ENCODE results near the gene CCT7. TPM values are rescaled to one million over a fixed set of nuclear protein-coding genes. Genes with fewer than 3 reads are reported as not detected.

The CCT7 gene
- total and polyA plus RNA-seq, 2 experiments from 2014 or later, result 287 to 642 TPM

DNA sequence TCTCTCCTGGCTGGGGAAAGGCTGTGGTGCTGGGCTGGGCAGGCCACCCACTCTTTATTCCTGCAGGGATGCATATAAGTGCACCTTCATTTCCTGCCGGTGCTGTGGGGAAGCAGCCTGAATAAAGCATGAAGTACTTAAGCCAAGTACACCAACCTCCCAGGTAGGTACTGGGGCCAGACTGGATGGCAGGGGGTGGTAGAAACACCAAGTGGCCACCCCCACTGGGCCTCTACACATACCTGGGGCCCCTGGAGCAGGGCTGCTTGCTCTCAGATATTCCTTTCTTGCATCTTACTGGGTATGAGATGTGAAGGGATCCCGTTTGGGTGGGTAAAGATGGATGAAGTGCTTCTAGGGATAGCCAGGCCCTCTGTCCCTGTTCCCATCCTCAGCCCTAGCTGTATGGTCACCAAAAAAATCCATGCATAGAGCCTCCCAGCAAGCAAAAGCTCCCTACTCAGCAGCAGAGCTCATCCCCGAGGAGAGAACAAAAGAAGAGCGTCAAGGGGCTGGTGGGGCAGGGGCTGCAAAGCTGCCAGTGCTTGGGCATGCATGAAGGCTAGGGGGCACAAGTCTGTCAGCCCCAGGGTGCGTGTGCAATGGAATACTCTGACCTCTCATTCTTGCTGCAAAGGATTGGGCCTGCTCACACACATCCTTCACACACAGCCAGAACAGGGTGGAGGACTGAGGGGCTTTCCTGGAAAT lies 22.0 kb downstream of the CCT7 start:
- Histone ChIP-seq H3K27ac (ENCODE audit: low read depth) (no peak overlapping the region), H3F3A (replicated peaks; ENCODE audit: low read depth) (peaks cover 7% of the 10 kb centered on the region; the same call in 1 of the 2 replicates), H3K9me2 (ENCODE audit: insufficient read depth) (no peaks in the 10 kb centered on the region), H3K4me3 (no peak overlapping the region), H3K4me1 (ENCODE audit: insufficient read depth) (peaks cover 11% of the 10 kb centered on the region), H3K36me3 (ENCODE audit: insufficient read depth) (no peaks in the 10 kb centered on the region), H3K27me3 (ENCODE audit: insufficient read depth) (no peaks in the 10 kb centered on the region), H3K4me2 (no peak overlapping the region), H2AFZ (no peak overlapping the region), H3K79me2 (replicated peaks; ENCODE audit: insufficient read depth) (no peaks in the 10 kb centered on the region), H4K20me1 (replicated peaks; ENCODE audit: insufficient read depth) (peaks cover 24% of the 10 kb centered on the region)
- TF ChIP-seq STAT1 (IDR thresholded peaks at IDR 0.05; ENCODE audit: unreplicated experiment) (no peak), ZNF331 (CRISPR knock-in tag; IDR thresholded peaks at IDR 0.05; ENCODE audit: low read depth) (no peak)
- Mint-ChIP-seq H3K27me3 (ENCODE audit: insufficient read depth, low read depth, poor library complexity) (peaks cover 14% of the 10 kb centered on the region), H3K27ac (no peak overlapping the region), H3K4me1 (peaks cover 24% of the 10 kb centered on the region; the same call in 2 of the 3 replicates), H3K4me3 (no peak overlapping the region), H3K36me3 (ENCODE audit: low read depth) (peaks cover 41% of the 10 kb centered on the region), H3K9me3 (no peaks in the 10 kb centered on the region)
- DNase-seq (ENCODE audit: low spot score), result peak; percentile 19
- peak; percentile 7 for ATAC-seq

- DNase-seq (ENCODE audit: low spot score) (peak; percentile 17), ATAC-seq (peak; percentile 10)
- TF ChIP-seq NANOG (IDR thresholded peaks at IDR 0.05; ENCODE audit: borderline replicate concordance) (no peak), ZNF114 (CRISPR knock-in tag; IDR thresholded peaks at IDR 0.05) (no peak), POLR2AphosphoS5 (IDR thresholded peaks at IDR 0.05; ENCODE audit: low read depth) (no peak), EZH2phosphoT487 (IDR thresholded peaks at IDR 0.05; ENCODE audit: unreplicated experiment) (no peak), CREB1 (CRISPR knock-in tag; IDR thresholded peaks at IDR 0.05; ENCODE audit: low read depth) (no peak), ZNF331 (CRISPR knock-in tag; IDR thresholded peaks at IDR 0.05; ENCODE audit: low read depth) (no peak), JUNB (IDR thresholded peaks at IDR 0.05; ENCODE audit: unreplicated experiment) (no peak)
- TF ChIP-seq, protein P1, sequence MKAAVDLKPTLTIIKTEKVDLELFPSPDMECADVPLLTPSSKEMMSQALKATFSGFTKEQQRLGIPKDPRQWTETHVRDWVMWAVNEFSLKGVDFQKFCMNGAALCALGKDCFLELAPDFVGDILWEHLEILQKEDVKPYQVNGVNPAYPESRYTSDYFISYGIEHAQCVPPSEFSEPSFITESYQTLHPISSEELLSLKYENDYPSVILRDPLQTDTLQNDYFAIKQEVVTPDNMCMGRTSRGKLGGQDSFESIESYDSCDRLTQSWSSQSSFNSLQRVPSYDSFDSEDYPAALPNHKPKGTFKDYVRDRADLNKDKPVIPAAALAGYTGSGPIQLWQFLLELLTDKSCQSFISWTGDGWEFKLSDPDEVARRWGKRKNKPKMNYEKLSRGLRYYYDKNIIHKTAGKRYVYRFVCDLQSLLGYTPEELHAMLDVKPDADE (IDR thresholded peaks at IDR 0.05), result no peak
- TF ChIP-seq, protein P2, sequence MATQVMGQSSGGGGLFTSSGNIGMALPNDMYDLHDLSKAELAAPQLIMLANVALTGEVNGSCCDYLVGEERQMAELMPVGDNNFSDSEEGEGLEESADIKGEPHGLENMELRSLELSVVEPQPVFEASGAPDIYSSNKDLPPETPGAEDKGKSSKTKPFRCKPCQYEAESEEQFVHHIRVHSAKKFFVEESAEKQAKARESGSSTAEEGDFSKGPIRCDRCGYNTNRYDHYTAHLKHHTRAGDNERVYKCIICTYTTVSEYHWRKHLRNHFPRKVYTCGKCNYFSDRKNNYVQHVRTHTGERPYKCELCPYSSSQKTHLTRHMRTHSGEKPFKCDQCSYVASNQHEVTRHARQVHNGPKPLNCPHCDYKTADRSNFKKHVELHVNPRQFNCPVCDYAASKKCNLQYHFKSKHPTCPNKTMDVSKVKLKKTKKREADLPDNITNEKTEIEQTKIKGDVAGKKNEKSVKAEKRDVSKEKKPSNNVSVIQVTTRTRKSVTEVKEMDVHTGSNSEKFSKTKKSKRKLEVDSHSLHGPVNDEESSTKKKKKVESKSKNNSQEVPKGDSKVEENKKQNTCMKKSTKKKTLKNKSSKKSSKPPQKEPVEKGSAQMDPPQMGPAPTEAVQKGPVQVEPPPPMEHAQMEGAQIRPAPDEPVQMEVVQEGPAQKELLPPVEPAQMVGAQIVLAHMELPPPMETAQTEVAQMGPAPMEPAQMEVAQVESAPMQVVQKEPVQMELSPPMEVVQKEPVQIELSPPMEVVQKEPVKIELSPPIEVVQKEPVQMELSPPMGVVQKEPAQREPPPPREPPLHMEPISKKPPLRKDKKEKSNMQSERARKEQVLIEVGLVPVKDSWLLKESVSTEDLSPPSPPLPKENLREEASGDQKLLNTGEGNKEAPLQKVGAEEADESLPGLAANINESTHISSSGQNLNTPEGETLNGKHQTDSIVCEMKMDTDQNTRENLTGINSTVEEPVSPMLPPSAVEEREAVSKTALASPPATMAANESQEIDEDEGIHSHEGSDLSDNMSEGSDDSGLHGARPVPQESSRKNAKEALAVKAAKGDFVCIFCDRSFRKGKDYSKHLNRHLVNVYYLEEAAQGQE (IDR thresholded peaks at IDR 0.05; ENCODE audit: unreplicated experiment), result no peak
- TF ChIP-seq, protein P3, sequence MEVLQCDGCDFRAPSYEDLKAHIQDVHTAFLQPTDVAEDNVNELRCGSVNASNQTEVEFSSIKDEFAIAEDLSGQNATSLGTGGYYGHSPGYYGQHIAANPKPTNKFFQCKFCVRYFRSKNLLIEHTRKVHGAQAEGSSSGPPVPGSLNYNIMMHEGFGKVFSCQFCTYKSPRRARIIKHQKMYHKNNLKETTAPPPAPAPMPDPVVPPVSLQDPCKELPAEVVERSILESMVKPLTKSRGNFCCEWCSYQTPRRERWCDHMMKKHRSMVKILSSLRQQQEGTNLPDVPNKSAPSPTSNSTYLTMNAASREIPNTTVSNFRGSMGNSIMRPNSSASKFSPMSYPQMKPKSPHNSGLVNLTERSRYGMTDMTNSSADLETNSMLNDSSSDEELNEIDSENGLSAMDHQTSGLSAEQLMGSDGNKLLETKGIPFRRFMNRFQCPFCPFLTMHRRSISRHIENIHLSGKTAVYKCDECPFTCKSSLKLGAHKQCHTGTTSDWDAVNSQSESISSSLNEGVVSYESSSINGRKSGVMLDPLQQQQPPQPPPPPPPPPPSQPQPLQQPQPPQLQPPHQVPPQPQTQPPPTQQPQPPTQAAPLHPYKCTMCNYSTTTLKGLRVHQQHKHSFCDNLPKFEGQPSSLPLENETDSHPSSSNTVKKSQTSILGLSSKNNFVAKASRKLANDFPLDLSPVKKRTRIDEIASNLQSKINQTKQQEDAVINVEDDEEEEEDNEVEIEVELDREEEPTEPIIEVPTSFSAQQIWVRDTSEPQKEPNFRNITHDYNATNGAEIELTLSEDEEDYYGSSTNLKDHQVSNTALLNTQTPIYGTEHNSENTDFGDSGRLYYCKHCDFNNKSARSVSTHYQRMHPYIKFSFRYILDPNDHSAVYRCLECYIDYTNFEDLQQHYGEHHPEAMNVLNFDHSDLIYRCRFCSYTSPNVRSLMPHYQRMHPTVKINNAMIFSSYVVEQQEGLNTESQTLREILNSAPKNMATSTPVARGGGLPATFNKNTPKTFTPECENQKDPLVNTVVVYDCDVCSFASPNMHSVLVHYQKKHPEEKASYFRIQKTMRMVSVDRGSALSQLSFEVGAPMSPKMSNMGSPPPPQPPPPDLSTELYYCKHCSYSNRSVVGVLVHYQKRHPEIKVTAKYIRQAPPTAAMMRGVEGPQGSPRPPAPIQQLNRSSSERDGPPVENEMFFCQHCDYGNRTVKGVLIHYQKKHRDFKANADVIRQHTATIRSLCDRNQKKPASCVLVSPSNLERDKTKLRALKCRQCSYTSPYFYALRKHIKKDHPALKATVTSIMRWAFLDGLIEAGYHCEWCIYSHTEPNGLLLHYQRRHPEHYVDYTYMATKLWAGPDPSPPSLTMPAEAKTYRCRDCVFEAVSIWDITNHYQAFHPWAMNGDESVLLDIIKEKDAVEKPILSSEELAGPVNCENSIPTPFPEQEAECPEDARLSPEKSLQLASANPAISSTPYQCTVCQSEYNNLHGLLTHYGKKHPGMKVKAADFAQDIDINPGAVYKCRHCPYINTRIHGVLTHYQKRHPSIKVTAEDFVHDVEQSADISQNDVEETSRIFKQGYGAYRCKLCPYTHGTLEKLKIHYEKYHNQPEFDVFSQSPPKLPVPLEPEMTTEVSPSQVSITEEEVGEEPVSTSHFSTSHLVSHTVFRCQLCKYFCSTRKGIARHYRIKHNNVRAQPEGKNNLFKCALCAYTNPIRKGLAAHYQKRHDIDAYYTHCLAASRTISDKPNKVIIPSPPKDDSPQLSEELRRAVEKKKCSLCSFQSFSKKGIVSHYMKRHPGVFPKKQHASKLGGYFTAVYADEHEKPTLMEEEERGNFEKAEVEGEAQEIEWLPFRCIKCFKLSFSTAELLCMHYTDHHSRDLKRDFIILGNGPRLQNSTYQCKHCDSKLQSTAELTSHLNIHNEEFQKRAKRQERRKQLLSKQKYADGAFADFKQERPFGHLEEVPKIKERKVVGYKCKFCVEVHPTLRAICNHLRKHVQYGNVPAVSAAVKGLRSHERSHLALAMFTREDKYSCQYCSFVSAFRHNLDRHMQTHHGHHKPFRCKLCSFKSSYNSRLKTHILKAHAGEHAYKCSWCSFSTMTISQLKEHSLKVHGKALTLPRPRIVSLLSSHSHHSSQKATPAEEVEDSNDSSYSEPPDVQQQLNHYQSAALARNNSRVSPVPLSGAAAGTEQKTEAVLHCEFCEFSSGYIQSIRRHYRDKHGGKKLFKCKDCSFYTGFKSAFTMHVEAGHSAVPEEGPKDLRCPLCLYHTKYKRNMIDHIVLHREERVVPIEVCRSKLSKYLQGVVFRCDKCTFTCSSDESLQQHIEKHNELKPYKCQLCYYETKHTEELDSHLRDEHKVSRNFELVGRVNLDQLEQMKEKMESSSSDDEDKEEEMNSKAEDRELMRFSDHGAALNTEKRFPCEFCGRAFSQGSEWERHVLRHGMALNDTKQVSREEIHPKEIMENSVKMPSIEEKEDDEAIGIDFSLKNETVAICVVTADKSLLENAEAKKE (CRISPR knock-in tag; IDR thresholded peaks at IDR 0.05), result no peak
Measured at GRCh38 chr2:73256618-73256922, 22.5 kb downstream of the CCT7 start.

More at GRCh38 chr2:73256618-73256922, 22.5 kb downstream of the CCT7 start:
- Histone ChIP-seq H3K27ac (ENCODE audit: low read depth) (0 out of 2 replicates have a peak overlapping the region, but pooled peaks have one; percentile 59), H4K20me1 (replicated peaks; ENCODE audit: insufficient read depth) (peaks cover 27% of the 10 kb centered on the region), H3K4me2 (no peak overlapping the region), H3K27me3 (ENCODE audit: insufficient read depth) (no peaks in the 10 kb centered on the region), H3K4me1 (ENCODE audit: insufficient read depth) (peaks cover 11% of the 10 kb centered on the region), H3F3A (replicated peaks; ENCODE audit: low read depth) (peaks cover 7% of the 10 kb centered on the region; the same call in 1 of the 2 replicates), H3K36me3 (ENCODE audit: insufficient read depth) (no peaks in the 10 kb centered on the region), H2AFZ (no peak overlapping the region), H3K79me2 (replicated peaks; ENCODE audit: insufficient read depth) (no peaks in the 10 kb centered on the region), H3K9me2 (ENCODE audit: insufficient read depth) (no peaks in the 10 kb centered on the region), H3K4me3 (no peak overlapping the region)
- no peaks in the 10 kb centered on the region for H3K9me3 Mint-ChIP-seq
- peaks cover 24% of the 10 kb centered on the region; the same call in 2 of the 3 replicates for H3K4me1 Mint-ChIP-seq
- H3K27ac Mint-ChIP-seq, result no peak overlapping the region
- H3K36me3 Mint-ChIP-seq (ENCODE audit: low read depth), result peaks cover 36% of the 10 kb centered on the region
- no peak overlapping the region for H3K4me3 Mint-ChIP-seq
- H3K27me3 Mint-ChIP-seq (ENCODE audit: insufficient read depth, low read depth, poor library complexity), result peaks cover 14% of the 10 kb centered on the region
